A549 (cell line): ENCODE measurements around the gene SEMA4D. TPM values are rescaled to one million over a fixed set of nuclear protein-coding genes. Genes with fewer than 3 reads are reported as not detected.

Experiments
- ATAC-seq, 2 experiments: fragments of 200-7000 bp in 1 of 2; fragments of >200 bp in 1 of 2; cut with Nextera tagmentation in 1 of 2; cut with Tn5 transposase in 1 of 2; 3 replicates each; pipeline versions ENCODE4 v1.8.0 to v1.9.1; 2018 to 2020; ENCODE audit warnings: mild to moderate bottlenecking in 1 of 2, moderate library complexity in 1 of 2
- CTCF ChIA-PET: fragments of 300-600 bp; sonication (Branson Sonifier 250); formaldehyde crosslinking; extraction: SDS; loops from one replicate; lab custom pipeline; 2021; ENCODE audit warnings: antibody characterized with exemption, inconsistent platforms; lab: Yijun Ruan, JAX
- POLR2A ChIA-PET: fragments of 350-600 bp; formaldehyde crosslinking; extraction: SDS; loops from one replicate; lab custom pipeline; 2021; ENCODE audit warnings: antibody characterized with exemption, inconsistent platforms; lab: Yijun Ruan, JAX
- DNase-seq, 2 experiments: peaks; one replicate each; pipeline versions ENCODE4 v3.0.0 to v3.0.0-alpha.2; 2011 to 2016; ENCODE audit warnings: low read depth in 1 of 2, low spot score in 1 of 2
- FAIRE-seq: peaks from 2 replicates; lab custom pipeline; 2011; peaks lifted over from hg19 to GRCh38; lab: Jason Lieb, UNC
- H3K27ac ChIP-seq, 2 experiments: fragments of >200 bp; sonication (Bioruptor Twin); formaldehyde crosslinking; 3 replicates each; pipeline ENCODE4 v1.5.1; 2016 to 2017
- H3K4me1 ChIP-seq: fragments of >200 bp; sonication (Bioruptor Twin); formaldehyde crosslinking; 3 replicates; pipeline ENCODE4 v1.6.1; 2016
- H3K4me2 ChIP-seq: fragments of >200 bp; sonication (Bioruptor Twin); formaldehyde crosslinking; 3 replicates; pipeline ENCODE4 v1.6.1; 2016
- H3K4me3 ChIP-seq: fragments of >200 bp; sonication (Bioruptor Twin); formaldehyde crosslinking; 3 replicates; pipeline ENCODE4 v1.5.1; 2016
- H3K9me3 ChIP-seq: fragments of >200 bp; sonication (Bioruptor Twin); formaldehyde crosslinking; 3 replicates; pipeline ENCODE4 v1.6.1; 2016
- CBX2 ChIP-seq: fragments of 200-600 bp; sonication (generic); IDR thresholded peaks from 2 replicates; pipeline ENCODE4 v1.6.1; 2016; ENCODE audit warnings: low read depth, mild to moderate bottlenecking, borderline replicate concordance
- E2F6 ChIP-seq: IDR thresholded peaks from 2 replicates; pipeline ENCODE4 v1.6.1; 2012; ENCODE audit warnings: low read depth, borderline replicate concordance
- EHMT2 ChIP-seq: fragments of 200-600 bp; sonication (generic); IDR thresholded peaks from 2 replicates; pipeline ENCODE4 v1.6.1; 2016; ENCODE audit warnings: antibody characterized with exemption, low read depth, mild to moderate bottlenecking, moderate library complexity
- ESRRA ChIP-seq: fragments of 150-350 bp; IDR thresholded peaks from 2 replicates; pipeline ENCODE4 v1.6.1; 2014; ENCODE audit warnings: mild to moderate bottlenecking, low read length, borderline replicate concordance
- FOSL2 ChIP-seq, 2 experiments: fragments of 450-650 bp in 1 of 2; fragments of >200 bp in 1 of 2; sonication (Bioruptor Twin) in 1 of 2; formaldehyde crosslinking; IDR thresholded peaks; 2 replicates each; pipeline versions ENCODE4 v1.5.0 to v1.6.1; 2016 to 2020; ENCODE audit warnings: mild to moderate bottlenecking in 1 of 2, moderate library complexity in 1 of 2
- HDAC2 ChIP-seq: fragments of 200-600 bp; sonication (generic); IDR thresholded peaks from 2 replicates; pipeline ENCODE4 v1.6.1; 2016
- HES2 ChIP-seq: fragments of >200 bp; sonication (Bioruptor Twin); formaldehyde crosslinking; IDR thresholded peaks from 2 replicates; pipeline ENCODE4 v1.6.1; 2016
- HOXB5 ChIP-seq: fragments of 250-450 bp; sonication (Bioruptor Pico); IDR thresholded peaks from 2 replicates; pipeline ENCODE4 v1.5.0; 2020; ENCODE audit warnings: mild to moderate bottlenecking, moderate library complexity
- KDM1A ChIP-seq: fragments of 200-600 bp; sonication (generic); IDR thresholded peaks from 2 replicates; pipeline ENCODE4 v1.6.1; 2016; ENCODE audit warnings: low read depth, mild to moderate bottlenecking
- MAX ChIP-seq: IDR thresholded peaks from 2 replicates; pipeline ENCODE4 v1.6.1; 2012
- NFE2L2 ChIP-seq: fragments of 150-350 bp; conservative IDR thresholded peaks from 2 replicates; pipeline ENCODE4 v1.6.1; 2014; ENCODE audit warnings: low read length
- NPAS2 ChIP-seq: fragments of 250-450 bp; sonication (Bioruptor Pico); IDR thresholded peaks from 2 replicates; pipeline ENCODE4 v1.8.0; 2022; ENCODE audit warnings: mild to moderate bottlenecking, moderate library complexity, borderline replicate concordance
- NR3C1 ChIP-seq: fragments of >200 bp; sonication (Bioruptor Twin); formaldehyde crosslinking; IDR thresholded peaks from 3 replicates; pipeline ENCODE4 v1.6.1; 2017
- RCOR1 ChIP-seq: fragments of 150-350 bp; IDR thresholded peaks from 2 replicates; pipeline ENCODE4 v1.6.1; 2014; ENCODE audit warnings: antibody characterized with exemption, low read length, low read depth
- SMC3 ChIP-seq: fragments of >200 bp; sonication (Bioruptor Twin); formaldehyde crosslinking; IDR thresholded peaks from 3 replicates; pipeline ENCODE4 v1.6.1; 2018; ENCODE audit warnings: inconsistent platforms
- ZFP36 ChIP-seq: fragments of 450-650 bp; IDR thresholded peaks from 2 replicates; pipeline ENCODE4 v1.6.1; 2014; ENCODE audit warnings: borderline replicate concordance; ENCODE audit not compliant: partially characterized antibody
- ZNF302 ChIP-seq: fragments of 250-450 bp; sonication (Bioruptor Pico); IDR thresholded peaks from 2 replicates; pipeline ENCODE4 v1.9.0; 2021; ENCODE audit warnings: inconsistent platforms, mild to moderate bottlenecking, moderate library complexity
- ZSCAN20 ChIP-seq: fragments of 250-450 bp; sonication (Bioruptor Pico); IDR thresholded peaks from 2 replicates; pipeline ENCODE4 v1.8.0; 2022; ENCODE audit warnings: mild to moderate bottlenecking, moderate library complexity
- WGBS: methylation state at CpG from one replicate; pipeline ENCODE4 v1.1.6; 2017; ENCODE audit errors: missing lambda C conversion rate; 5-methylcytosine and 5-hydroxymethylcytosine counted together
- polyA plus RNA-seq, 4 experiments: library from polyadenylated mRNA; depleted of rRNA in 3 of 4; stranded (reverse); fragments of >200 nt; fragmentation: RNase III in 1 of 4; extraction: RNeasy Plus Mini Kit Qiagen cat#74134 plus additional on column Dnase treatment in 1 of 4; gene quantifications; 2 replicates in 3 of 4; 3 replicates in 1 of 4; pipeline ENCODE4 v1.2.3, GENCODE V29; 2011 to 2017
- TF ChIP-seq, protein P1 (sequence below): fragments of >200 bp; sonication (Bioruptor Twin); formaldehyde crosslinking; IDR thresholded peaks from 3 replicates; pipeline ENCODE4 v1.5.1; 2016

The SEMA4D gene
- polyA plus RNA-seq, 2 of the 4 experiments (the other 2 are of a cell fraction) = 5.3 to 7.2 TPM

DNA sequence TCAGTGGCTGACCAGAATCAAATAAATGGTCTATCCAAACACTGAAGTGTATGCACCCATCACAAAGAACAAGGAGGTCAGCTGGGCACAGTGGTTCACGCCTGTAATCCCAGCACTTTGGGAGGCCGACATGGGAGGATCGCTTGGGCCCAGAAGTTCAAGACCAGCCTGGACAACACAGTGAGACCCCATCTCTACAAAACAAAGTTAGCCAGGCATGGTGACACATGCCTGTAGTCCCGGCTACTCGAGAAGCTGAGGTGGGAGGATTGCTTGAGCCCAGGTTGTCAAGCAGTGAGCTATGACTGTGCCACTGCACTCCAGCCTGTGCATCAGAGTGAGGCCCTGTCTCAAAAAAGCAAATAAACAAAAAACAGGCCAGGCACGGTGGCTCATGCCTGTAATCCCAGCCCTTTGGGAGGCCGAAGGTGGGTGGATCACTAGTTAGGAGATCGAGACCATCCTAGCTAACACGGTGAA, 40.5 kb downstream of the SEMA4D start (continued):
- TF ChIP-seq HOXB5 = no peak

DNA sequence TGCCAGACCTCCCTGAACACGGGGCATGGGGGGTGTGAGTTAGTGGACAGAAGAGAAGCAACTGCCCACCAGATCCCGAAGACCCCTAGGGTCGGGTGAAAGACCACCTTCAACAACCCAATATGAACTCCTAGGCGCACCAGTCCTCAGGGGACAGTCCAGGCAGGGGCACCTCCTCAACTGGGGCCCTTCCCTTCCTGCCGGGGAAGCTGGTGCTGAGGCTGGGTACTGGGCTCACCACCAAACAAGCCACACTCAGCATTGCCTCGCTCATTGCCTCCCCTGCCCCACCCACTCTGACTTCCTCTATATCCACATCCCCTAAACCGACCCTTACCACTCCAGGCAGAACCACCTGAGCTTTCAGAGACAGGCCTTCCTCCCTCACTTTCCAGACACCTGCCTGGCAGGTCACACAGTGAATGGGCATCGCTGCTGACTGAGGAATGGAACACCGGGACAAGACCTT, 42.5 kb downstream of the SEMA4D start:
- DNase-seq (no peak), FAIRE-seq (no peak), ATAC-seq (no peak)
- H3K27ac ChIP-seq = no peak overlapping the region
- no peak overlapping the region for H3K4me3 ChIP-seq
- TF ChIP-seq HES2 = no peak
- TF ChIP-seq HDAC2 = no peak
- CTCF ChIA-PET = interaction anchor here (0.6 kb wide), 1 partner anchor 103 kb away, joined by 3 read pairs; no protein-coding TSS in a partner anchor
- POLR2A ChIA-PET = no interaction called here
- 77% methylated on average over 8 of the region's 9 CpGs for WGBS
- no peaks in the 10 kb centered on the region for H3K4me1 ChIP-seq
- no peaks in the 10 kb centered on the region for H3K9me3 ChIP-seq
- no peak overlapping the region for H3K4me2 ChIP-seq

DNA sequence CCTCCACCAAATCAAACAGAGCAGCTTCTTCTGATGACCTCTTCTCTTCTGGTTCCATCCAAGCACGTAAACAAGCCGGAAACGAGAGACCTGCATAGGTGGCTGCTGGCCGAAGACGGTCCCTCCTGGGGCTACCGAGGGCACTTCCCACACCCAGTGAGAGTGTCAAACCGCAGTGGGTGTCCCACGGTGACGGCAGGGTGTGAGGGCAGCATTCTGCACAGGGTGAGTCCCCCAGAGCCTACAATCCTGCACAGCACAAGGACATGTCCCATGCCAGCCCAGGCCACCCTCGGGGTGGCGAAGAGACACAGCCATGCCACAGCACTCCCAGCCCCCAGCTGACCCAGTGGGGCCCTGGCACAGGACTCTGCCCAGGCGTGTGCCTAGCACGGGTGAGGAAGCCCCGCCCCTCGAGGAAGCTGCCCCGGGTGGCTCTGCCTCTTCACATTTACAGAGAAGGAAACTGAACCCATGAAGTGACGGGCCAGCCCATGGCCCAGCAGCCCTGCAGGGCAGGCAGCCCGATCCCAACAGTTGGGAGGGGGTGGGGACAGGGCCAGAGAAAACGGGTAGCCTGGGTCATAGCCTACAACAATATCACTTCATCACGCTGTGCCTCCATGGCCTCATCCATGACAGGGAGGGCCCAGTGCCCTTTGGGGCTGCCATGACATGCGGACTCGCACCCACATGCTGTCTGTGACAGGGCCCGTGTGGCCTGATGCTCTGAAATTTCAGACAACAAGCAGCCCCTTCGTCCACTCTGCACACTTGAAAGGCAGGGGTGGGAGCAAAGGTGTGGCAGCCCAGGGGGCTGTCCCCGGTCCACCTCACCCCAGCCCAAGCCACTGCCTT, 43.2 kb downstream of the SEMA4D start:
- TF ChIP-seq NFE2L2 (no peak), ZFP36 (no peak), HDAC2 (no peak), SMC3 (no peak), RCOR1 (no peak), EHMT2 (no peak), KDM1A (no peak), CBX2 (no peak), ZSCAN20 (CRISPR knock-in tag) (no peak), NR3C1 (no peak)
- TF ChIP-seq, protein P1, sequence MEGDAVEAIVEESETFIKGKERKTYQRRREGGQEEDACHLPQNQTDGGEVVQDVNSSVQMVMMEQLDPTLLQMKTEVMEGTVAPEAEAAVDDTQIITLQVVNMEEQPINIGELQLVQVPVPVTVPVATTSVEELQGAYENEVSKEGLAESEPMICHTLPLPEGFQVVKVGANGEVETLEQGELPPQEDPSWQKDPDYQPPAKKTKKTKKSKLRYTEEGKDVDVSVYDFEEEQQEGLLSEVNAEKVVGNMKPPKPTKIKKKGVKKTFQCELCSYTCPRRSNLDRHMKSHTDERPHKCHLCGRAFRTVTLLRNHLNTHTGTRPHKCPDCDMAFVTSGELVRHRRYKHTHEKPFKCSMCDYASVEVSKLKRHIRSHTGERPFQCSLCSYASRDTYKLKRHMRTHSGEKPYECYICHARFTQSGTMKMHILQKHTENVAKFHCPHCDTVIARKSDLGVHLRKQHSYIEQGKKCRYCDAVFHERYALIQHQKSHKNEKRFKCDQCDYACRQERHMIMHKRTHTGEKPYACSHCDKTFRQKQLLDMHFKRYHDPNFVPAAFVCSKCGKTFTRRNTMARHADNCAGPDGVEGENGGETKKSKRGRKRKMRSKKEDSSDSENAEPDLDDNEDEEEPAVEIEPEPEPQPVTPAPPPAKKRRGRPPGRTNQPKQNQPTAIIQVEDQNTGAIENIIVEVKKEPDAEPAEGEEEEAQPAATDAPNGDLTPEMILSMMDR = no peak
- DNase-seq (no peak), FAIRE-seq (no peak), ATAC-seq (no peak)
- Histone ChIP-seq H3K4me2 (no peak overlapping the region), H3K9me3 (no peaks in the 10 kb centered on the region), H3K4me3 (no peak overlapping the region), H3K27ac (no peak overlapping the region), H3K4me1 (no peaks in the 10 kb centered on the region)
- ChIA-PET POLR2A (no interaction called here), CTCF (interaction anchor here (0.6 kb wide), 1 partner anchor 102 kb away, joined by 3 read pairs; no protein-coding TSS in a partner anchor)
- 98% methylated on average over 12 of the region's 25 CpGs for WGBS

DNA sequence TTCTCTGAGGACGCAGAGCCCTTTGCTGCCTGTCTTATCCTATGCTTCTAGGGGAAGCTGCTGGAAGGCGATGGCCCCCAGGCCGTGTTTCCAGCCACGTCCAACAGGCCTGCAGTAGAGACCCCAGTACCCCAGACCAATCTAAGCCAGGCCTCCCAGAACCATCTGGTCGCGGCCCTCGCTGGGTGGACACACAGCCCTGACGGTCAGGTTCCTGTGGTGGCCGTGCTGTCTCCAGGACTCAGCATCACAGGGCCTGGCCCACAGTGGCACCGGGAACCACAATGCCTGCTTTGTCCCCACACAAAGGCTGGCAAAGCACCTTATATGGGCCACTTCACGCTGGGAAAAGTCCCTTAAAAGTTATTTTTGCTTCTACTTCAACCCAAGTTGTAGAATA, 44.5 kb downstream of the SEMA4D start:
- Histone ChIP-seq H3K9me3 (no peaks in the 10 kb centered on the region), H3K4me3 (no peak overlapping the region), H3K4me1 (no peaks in the 10 kb centered on the region), H3K4me2 (no peak overlapping the region)
- DNase-seq (no peak), ATAC-seq (no peak)
- ChIA-PET CTCF (interaction anchor here (0.7 to 1.4 kb wide), 2 partner anchors 19 to 1384 kb away, joined by 4 to 5 read pairs; no protein-coding TSS in a partner anchor), POLR2A (no interaction called here)
- 91% methylated on average over 9 of the region's 11 CpGs for WGBS
- TF ChIP-seq ZNF302 (CRISPR knock-in tag) (no peak), ESRRA (no peak), FOSL2 (IDR thresholded peaks at IDR 0.05) (no peak), FOSL2 (CRISPR knock-in tag; IDR thresholded peaks at IDR 0.05) (no peak), E2F6 (no peak), NPAS2 (no peak), MAX (no peak)
- TF ChIP-seq, all 56 proteins: peak for 0
- H3K27ac ChIP-seq = no peak overlapping the region
- no peak for FAIRE-seq
